ENCODE measurements around the gene MAT2A. TPM values are rescaled to one million over a fixed set of nuclear protein-coding genes. Genes with fewer than 3 reads are reported as not detected.
A peak's percentile ranks its signal among the peaks of the same experiment; 100 is the strongest.

The MAT2A gene
- total RNA-seq, 1 donor from 2014 or later: 281 TPM

DNA sequence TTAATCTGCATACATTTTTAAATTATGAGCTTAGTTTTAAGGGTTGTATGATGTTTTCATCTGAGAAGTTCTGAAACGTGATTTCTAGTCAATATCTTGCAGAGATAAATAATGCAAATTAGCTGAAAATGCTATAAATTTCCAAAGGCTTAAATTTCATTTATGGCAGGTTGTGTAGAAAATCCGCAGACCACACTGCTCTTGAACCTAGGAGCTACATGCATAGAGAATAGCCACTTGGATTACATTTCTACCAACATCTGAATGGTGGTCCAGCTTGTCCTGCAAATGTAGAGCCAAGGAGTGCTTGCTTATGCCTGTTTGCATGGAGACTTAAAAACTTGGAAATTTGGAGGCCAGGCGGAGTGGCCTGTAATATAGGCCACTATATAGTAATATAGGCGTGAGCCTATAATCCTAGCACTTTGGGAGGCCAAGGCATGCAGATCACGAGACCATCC, 6.8 kb downstream of the MAT2A start:
- Mint-ChIP-seq H3K9me3 (ENCODE audit: low read depth) (no peaks in the 10 kb centered on the region), H3K27ac (peak overlapping the region; percentile 26), H3K4me3 (ENCODE audit: low read depth) (no peak overlapping the region), H3K27me3 (no peaks in the 10 kb centered on the region), H3K36me3 (ENCODE audit: insufficient read depth) (peaks cover 32% of the 10 kb centered on the region), H3K4me1 (ENCODE audit: low read depth) (peaks cover 25% of the 10 kb centered on the region)
- TF ChIP-seq, protein P1, sequence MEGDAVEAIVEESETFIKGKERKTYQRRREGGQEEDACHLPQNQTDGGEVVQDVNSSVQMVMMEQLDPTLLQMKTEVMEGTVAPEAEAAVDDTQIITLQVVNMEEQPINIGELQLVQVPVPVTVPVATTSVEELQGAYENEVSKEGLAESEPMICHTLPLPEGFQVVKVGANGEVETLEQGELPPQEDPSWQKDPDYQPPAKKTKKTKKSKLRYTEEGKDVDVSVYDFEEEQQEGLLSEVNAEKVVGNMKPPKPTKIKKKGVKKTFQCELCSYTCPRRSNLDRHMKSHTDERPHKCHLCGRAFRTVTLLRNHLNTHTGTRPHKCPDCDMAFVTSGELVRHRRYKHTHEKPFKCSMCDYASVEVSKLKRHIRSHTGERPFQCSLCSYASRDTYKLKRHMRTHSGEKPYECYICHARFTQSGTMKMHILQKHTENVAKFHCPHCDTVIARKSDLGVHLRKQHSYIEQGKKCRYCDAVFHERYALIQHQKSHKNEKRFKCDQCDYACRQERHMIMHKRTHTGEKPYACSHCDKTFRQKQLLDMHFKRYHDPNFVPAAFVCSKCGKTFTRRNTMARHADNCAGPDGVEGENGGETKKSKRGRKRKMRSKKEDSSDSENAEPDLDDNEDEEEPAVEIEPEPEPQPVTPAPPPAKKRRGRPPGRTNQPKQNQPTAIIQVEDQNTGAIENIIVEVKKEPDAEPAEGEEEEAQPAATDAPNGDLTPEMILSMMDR (IDR thresholded peaks at IDR 0.05; ENCODE audit: unreplicated experiment): no peak
- DNase-seq (ENCODE audit: low spot score, unreplicated experiment): no peak

DNA sequence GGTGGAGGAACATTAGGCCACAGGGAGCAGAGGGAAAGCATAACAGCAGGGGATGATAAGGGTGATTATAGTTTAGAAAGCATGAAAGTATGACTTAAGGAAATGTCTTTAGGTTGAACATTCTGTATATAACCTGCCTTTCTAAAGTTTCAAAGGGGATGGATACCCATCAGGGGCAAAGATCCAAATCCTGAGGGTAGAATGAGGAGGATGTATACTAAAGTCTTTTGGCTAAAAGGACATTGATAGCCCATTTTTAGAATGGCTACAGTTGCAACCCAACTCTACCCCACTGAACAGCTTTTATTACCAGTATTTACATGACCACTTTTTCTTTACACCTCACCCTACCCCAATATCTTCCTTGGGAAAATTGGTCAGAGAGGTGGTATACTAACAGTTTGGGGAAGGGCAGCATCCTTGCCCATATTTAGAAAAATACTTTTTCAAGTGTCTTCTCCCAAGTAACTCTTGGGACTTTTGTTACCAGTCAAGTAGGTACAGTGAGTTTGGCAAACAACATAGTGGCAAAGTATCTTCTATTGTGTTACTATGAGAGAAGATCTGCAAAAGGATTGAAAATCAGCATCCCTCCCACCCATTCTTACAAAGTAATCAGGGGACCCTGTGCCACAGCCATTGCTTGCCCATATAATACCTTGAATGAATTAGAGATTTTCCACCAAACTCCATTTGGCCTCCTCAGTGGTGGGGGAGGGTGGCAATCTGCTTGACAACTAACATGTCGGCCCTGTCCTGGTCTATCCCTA, 8.3 kb downstream of the MAT2A start:
- Mint-ChIP-seq H3K36me3 (ENCODE audit: insufficient read depth) (peaks cover 31% of the 10 kb centered on the region), H3K27ac (peak overlapping the region; percentile 26)
- no peak for DNase-seq (ENCODE audit: low spot score, unreplicated experiment)

DNA sequence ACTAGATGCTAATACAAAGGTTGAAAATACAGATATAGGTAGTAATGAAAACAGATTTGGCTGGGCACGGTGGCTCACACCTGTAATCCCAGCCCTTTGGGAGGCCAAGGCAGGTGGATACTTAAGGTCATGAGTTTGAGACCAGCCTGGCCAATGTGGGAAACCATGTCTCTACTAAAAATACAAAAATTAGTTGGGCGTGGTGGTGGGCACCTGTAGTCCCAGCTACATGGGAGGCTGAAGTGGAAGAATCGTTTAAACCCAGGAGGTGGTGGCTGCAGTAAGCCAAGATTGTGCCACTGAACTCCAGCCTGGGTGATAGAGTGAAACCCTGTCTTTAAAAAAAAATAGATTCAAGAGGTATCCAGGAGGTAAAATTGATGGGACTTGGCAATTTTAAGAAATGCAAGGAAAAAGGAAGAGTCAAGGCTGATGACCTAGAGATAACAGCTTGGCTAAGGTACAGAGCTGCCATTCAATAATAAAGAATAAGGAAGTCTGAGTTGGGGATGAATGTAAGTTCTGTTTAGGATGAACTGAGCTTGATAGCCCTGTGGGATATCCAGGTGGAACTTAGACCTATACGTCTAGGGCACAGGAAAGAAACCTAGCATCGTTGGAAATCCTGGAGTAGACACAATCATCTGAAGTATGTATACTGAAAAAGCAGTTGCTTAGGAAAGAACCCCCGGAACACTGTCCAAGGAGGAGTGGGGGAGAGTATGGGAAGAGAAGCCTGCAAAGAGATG, 9.1 kb downstream of the MAT2A start:
- Mint-ChIP-seq H3K9me3 (ENCODE audit: low read depth) (no peaks in the 10 kb centered on the region), H3K27ac (peak overlapping the region; percentile 12), H3K4me1 (ENCODE audit: low read depth) (peaks cover 5% of the 10 kb centered on the region), H3K27me3 (no peaks in the 10 kb centered on the region), H3K4me3 (ENCODE audit: low read depth) (no peak overlapping the region), H3K36me3 (ENCODE audit: insufficient read depth) (peaks cover 25% of the 10 kb centered on the region)
- no peak for DNase-seq (ENCODE audit: low spot score, unreplicated experiment)
- TF ChIP-seq, protein P1 (IDR thresholded peaks at IDR 0.05; ENCODE audit: unreplicated experiment): no peak

More for the DNA sequence above, 8.3 kb downstream of the MAT2A start:
- H3K9me3 Mint-ChIP-seq (ENCODE audit: low read depth): no peaks in the 10 kb centered on the region
- no peak overlapping the region for H3K4me3 Mint-ChIP-seq (ENCODE audit: low read depth)
- H3K4me1 Mint-ChIP-seq (ENCODE audit: low read depth): peaks cover 13% of the 10 kb centered on the region
- H3K27me3 Mint-ChIP-seq: no peaks in the 10 kb centered on the region
- TF ChIP-seq, protein P1 (IDR thresholded peaks at IDR 0.05; ENCODE audit: unreplicated experiment): no peak

DNA sequence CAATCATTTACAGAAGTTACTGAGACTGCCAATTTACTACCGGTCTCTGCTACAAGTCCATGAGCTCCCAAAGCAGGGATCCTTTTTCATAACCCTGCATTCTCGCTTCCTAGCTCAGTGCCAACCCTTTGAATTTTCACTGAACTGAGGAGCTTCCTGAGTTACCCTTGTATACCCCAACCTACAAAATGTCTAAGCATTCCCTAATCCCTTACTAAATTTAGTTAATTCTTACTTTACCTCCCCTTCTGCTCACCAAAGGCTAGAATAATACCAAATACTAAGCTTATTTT, 9.6 kb downstream of the MAT2A start:
- DNase-seq (ENCODE audit: low spot score, unreplicated experiment): no peak
- H3K36me3 Mint-ChIP-seq (ENCODE audit: insufficient read depth): peaks cover 22% of the 10 kb centered on the region
- H3K4me1 Mint-ChIP-seq (ENCODE audit: low read depth): peaks cover 3% of the 10 kb centered on the region
- no peak overlapping the region for H3K27ac Mint-ChIP-seq
- H3K4me3 Mint-ChIP-seq (ENCODE audit: low read depth): no peak overlapping the region
- TF ChIP-seq, protein P1 (IDR thresholded peaks at IDR 0.05; ENCODE audit: unreplicated experiment): no peak
- H3K27me3 Mint-ChIP-seq: no peaks in the 10 kb centered on the region
- H3K9me3 Mint-ChIP-seq (ENCODE audit: low read depth): no peaks in the 10 kb centered on the region

DNA sequence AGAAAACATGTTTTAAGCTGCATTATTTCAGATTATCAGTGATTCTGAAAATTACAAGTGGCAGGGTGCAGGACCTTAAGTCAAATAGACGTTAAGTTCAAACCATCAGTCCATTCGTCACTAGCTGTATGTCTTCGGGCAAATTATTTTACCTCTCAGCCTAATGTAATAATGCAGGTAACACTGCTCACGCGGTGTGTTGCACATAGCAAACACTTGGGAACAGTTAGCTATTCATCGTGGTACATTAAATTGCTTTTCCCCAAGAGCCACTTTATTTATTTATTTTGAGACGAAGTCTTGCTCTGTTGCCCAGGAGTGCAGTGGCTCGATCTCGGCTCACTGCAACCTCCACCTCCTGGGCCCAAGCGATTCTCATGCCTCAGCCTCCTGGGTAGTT, 10.1 kb downstream of the MAT2A start:
- TF ChIP-seq, protein P1 (IDR thresholded peaks at IDR 0.05; ENCODE audit: unreplicated experiment): no peak
- Mint-ChIP-seq H3K36me3 (ENCODE audit: insufficient read depth) (peaks cover 21% of the 10 kb centered on the region), H3K27ac (no peak overlapping the region), H3K9me3 (ENCODE audit: low read depth) (no peaks in the 10 kb centered on the region), H3K27me3 (no peaks in the 10 kb centered on the region), H3K4me3 (ENCODE audit: low read depth) (no peak overlapping the region), H3K4me1 (ENCODE audit: low read depth) (peaks cover 2% of the 10 kb centered on the region)
- DNase-seq (ENCODE audit: low spot score, unreplicated experiment): no peak
